CD4-positive, alpha-beta memory T cell (primary cell): ENCODE data around the gene ARHGEF37. TPM values are rescaled to one million over a fixed set of nuclear protein-coding genes. Genes with fewer than 3 reads are reported as not detected.

ENCODE experiments used
- CTCF ChIA-PET: fragments of 350-600 bp; sonication (Branson Sonifier 250); formaldehyde crosslinking; loops from one replicate; lab custom pipeline; 2021; ENCODE audit warnings: inconsistent platforms; ENCODE audit not compliant: partially characterized antibody; lab: Charles Lee
- POLR2A ChIA-PET: fragments of 350-600 bp; sonication (Branson Sonifier 250); formaldehyde crosslinking; loops from one replicate; lab custom pipeline; 2021; ENCODE audit not compliant: partially characterized antibody; lab: Charles Lee
- DNase-seq, 5 donors: peaks; one replicate each; pipeline versions ENCODE4 v3.0.0 to v3.0.0-alpha.2; 2020 to 2022; ENCODE audit warnings: mixed read lengths in 1 of 5
- H3K27ac ChIP-seq: one replicate; pipeline ENCODE4 v1.7.0; 2013; ENCODE audit warnings: low read depth, low read length
- H3K27me3 ChIP-seq: 2 replicates; pipeline ENCODE4 v1.7.0; 2013; ENCODE audit warnings: mild to moderate bottlenecking, low read length, moderate library complexity; ENCODE audit not compliant: insufficient read depth
- H3K36me3 ChIP-seq: 2 replicates; pipeline ENCODE4 v1.7.0; 2013; ENCODE audit warnings: mild to moderate bottlenecking, low read length, moderate library complexity; ENCODE audit not compliant: insufficient read depth
- H3K4me1 ChIP-seq: 2 replicates; pipeline ENCODE4 v1.7.0; 2013; ENCODE audit warnings: mild to moderate bottlenecking, low read length, moderate library complexity; ENCODE audit not compliant: insufficient read depth
- H3K4me3 ChIP-seq, 2 donors: one replicate each; pipeline ENCODE4 v1.7.0; 2013; ENCODE audit warnings: low read length in 2 of 2, mild to moderate bottlenecking in 1 of 2
- H3K9me3 ChIP-seq, 2 donors: one replicate each; pipeline ENCODE4 v1.7.0; 2013; ENCODE audit warnings: low read length in 2 of 2, control low read depth in 1 of 2; ENCODE audit not compliant: control insufficient read depth in 1 of 2
- H3K27ac Mint-ChIP-seq, 7 donors: one replicate each; pipeline ENCODE4 v1.8.0; 2020 to 2021; ENCODE audit warnings: mixed read lengths in 7 of 7, mild to moderate bottlenecking in 6 of 7, inconsistent platforms in 3 of 7, moderate library complexity in 3 of 7
- H3K27me3 Mint-ChIP-seq, 2 donors: one replicate each; pipeline ENCODE4 v1.8.0; 2020 to 2021; ENCODE audit warnings: mixed read lengths in 2 of 2
- H3K36me3 Mint-ChIP-seq, 2 donors: one replicate each; pipeline ENCODE4 v1.8.0; 2020 to 2021; ENCODE audit warnings: mixed read lengths in 2 of 2, inconsistent platforms in 1 of 2, mild to moderate bottlenecking in 1 of 2
- H3K4me1 Mint-ChIP-seq, 4 donors: one replicate each; pipeline ENCODE4 v1.8.0; 2020 to 2021; ENCODE audit warnings: mixed read lengths in 4 of 4, mild to moderate bottlenecking in 1 of 4
- H3K4me3 Mint-ChIP-seq, 8 donors: one replicate each; pipeline ENCODE4 v1.8.0; 2020 to 2021; ENCODE audit warnings: mixed read lengths in 8 of 8, mild to moderate bottlenecking in 7 of 8, moderate library complexity in 6 of 8, inconsistent platforms in 3 of 8
- H3K9me3 Mint-ChIP-seq, 8 donors: one replicate each; pipeline ENCODE4 v1.8.0; 2020 to 2021; ENCODE audit warnings: mixed read lengths in 8 of 8, mild to moderate bottlenecking in 5 of 8, inconsistent platforms in 3 of 8, moderate library complexity in 1 of 8
- intact Hi-C: fragments of 100-400 bp; cut with micrococcal nuclease; formaldehyde crosslinking; loops from one replicate; pipeline ENCODE4 v1.15.1; 2023
- polyA plus RNA-seq, 2 donors: library from polyadenylated mRNA; unstranded; fragments of 300-500 nt; fragmentation: Illumina TruSeq; gene quantifications; one replicate each; pipeline ENCODE4 v1.2.3, GENCODE V29; 2021
- total RNA-seq, 2 experiments: library from RNA; stranded (reverse); gene quantifications; one replicate each; pipeline ENCODE4 v1.2.3, GENCODE V29; 2021

ARHGEF37 gene
- total and polyA plus RNA-seq, 4 experiments from 2014 or later = 0.96 to 1.3 TPM; not detected in 2

DNA sequence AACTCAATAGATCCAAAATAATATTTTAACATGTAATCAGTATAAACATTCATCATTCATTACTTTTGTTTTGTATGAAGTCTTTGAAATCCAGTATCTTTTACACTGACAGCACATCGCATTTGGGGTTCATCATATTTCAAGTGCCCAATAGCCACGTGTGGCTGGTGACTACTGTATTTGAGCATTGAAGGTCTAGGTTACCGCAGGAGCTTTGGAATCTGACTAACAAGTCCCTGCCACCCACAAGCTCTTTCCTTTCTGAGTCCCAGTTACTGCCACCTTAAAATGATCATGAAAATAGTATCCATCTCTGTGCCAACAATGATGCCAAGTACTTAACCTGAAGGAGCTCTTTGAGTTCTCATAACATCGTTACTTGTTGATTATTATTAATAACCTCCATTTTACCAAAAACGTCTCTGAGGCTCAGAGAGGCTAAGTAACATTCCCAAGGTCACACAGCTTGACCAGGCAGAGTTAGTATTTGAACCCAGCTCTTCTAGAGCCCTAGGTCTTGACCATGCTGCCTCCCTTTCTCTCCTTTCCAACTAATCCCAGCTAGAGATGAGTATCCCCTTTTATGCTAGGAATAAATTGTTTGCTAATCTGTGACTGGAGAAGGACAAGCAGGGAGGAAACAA, 24.2 kb downstream of the ARHGEF37 start:
- Histone ChIP-seq H3K27ac (no peak overlapping the region), H3K4me1 (peaks cover 19% of the 10 kb centered on the region), H3K36me3 (no peaks in the 10 kb centered on the region), H3K27me3 (no peaks in the 10 kb centered on the region), H3K4me3 (no peak overlapping the region), H3K9me3 (no peaks in the 10 kb centered on the region)
- peaks cover 0 to 5% (median 0%) of the 10 kb centered on the region in 8 donors for H3K9me3 Mint-ChIP-seq
- no peaks in the 10 kb centered on the region for H3K36me3 Mint-ChIP-seq
- peaks cover 12 to 20% (median 13%) of the 10 kb centered on the region in 4 donors for H3K4me1 Mint-ChIP-seq
- DNase-seq = no peak
- CTCF ChIA-PET = interaction anchor here (1.0 to 1.3 kb wide), 5 partner anchors 13 to 238 kb away, joined by 3 to 5 read pairs (median 3); no protein-coding TSS in a partner anchor
- peak overlapping the region in 1 of 7 donors; percentile 32 for H3K27ac Mint-ChIP-seq
- H3K4me3 Mint-ChIP-seq = no peak overlapping the region
- POLR2A ChIA-PET = interaction anchor here (1.0 to 1.3 kb wide), 3 partner anchors 19 to 55 kb away, joined by 3 to 5 read pairs (median 3); partner anchors contain the start of gene CSNK1A1
- H3K27me3 Mint-ChIP-seq = no peaks in the 10 kb centered on the region
- intact Hi-C loops = no loop called here

DNA sequence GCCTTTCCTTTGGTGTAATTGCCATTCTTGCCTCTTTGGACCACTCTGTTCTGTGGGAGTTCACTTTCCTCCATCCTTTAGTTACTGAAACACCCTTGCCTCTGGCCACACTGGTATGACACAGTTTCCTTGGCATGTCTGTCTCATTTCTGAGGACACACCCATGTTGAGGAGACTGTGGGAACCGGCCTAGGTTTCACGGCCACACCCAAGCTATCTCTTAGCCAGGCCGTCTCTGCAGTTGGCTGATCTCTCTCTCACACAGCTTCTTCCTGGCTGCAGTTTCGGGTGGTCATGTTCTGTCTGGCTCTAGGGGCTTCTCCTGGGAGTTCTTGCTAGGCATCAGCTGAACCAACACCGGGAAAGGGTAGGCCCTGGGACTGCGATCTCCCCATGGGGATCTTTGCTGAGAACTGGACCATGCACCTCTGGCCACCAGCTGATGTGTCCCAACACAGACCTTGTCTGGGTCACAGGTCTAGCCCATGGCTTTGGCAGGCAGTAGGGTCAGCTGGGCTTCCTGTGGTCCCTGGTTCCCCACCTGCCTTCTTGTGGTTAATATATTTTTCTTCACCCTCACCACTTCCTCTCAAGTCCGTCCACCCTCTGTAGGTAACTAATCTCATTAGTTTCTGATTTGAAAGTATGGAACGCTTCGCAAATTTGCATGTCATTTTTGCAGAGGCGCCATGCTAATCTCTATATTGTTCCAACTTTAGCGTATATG, 24.9 kb downstream of the ARHGEF37 start:
- no peak overlapping the region for H3K27ac ChIP-seq
- POLR2A ChIA-PET = interaction anchor here (1.0 to 1.3 kb wide), 3 partner anchors 19 to 56 kb away, joined by 3 to 5 read pairs (median 3); partner anchors contain the start of gene CSNK1A1

DNA sequence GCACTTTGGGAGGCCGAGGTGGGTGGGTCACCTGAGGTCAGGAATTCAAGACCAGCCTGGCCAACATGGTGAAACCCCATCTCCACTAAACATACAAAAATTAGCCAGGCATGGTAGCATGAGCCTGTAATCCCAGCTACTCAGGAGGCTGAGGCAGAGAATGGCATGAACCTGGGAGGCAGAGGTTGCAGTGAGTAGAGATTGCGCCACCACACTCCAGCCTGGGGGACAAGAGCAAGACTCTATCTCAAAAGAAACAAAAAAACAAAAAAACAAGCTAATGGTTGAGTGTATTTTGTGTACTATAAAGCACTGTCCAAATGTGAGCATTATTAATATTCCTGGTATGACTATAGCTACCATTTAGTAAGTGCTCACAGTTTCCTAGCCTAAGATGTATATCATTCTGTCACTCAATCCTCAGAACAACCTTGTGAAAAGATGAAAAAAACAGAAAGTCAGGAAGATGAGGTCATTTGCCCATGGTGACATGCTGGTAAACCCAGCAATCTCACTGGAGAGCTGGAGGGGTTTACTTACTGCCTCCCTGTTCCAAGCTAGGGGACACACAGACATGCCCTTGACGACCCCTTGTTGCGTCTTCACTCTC, 27.7 kb downstream of the ARHGEF37 start:
- H3K27me3 ChIP-seq = no peaks in the 10 kb centered on the region
- ChIA-PET CTCF (interaction anchor here (0.8 kb wide), 1 partner anchor 15 kb away, joined by 3 read pairs; no protein-coding TSS in a partner anchor), POLR2A (no interaction called here)
- H3K27me3 Mint-ChIP-seq = no peaks in the 10 kb centered on the region
- peaks cover 0 to 5% (median 0%) of the 10 kb centered on the region in 8 donors for H3K9me3 Mint-ChIP-seq
- no peaks in the 10 kb centered on the region for H3K9me3 ChIP-seq
- H3K4me3 ChIP-seq = no peak overlapping the region
- peaks cover 12 to 20% (median 13%) of the 10 kb centered on the region in 4 donors for H3K4me1 Mint-ChIP-seq
- H3K4me3 Mint-ChIP-seq = no peak overlapping the region
- peaks cover 19% of the 10 kb centered on the region for H3K4me1 ChIP-seq
- H3K36me3 Mint-ChIP-seq = no peaks in the 10 kb centered on the region
- no peak overlapping the region for H3K27ac Mint-ChIP-seq
- no peaks in the 10 kb centered on the region for H3K36me3 ChIP-seq
- DNase-seq = no peak
- intact Hi-C loops = no loop called here
- no peak overlapping the region for H3K27ac ChIP-seq

More for the DNA sequence above, 24.9 kb downstream of the ARHGEF37 start:
- CTCF ChIA-PET = interaction anchor here (1.0 to 1.3 kb wide), 5 partner anchors 12 to 238 kb away, joined by 3 to 5 read pairs (median 3); no protein-coding TSS in a partner anchor
- H3K27ac Mint-ChIP-seq = peak overlapping the region in 6 of 7 donors; percentile 7 to 80 (median 56)
- peak overlapping the region in 6 of 8 donors; percentile 1 to 57 (median 50) for H3K4me3 Mint-ChIP-seq
- peaks cover 0 to 5% (median 0%) of the 10 kb centered on the region in 8 donors for H3K9me3 Mint-ChIP-seq
- H3K9me3 ChIP-seq = no peaks in the 10 kb centered on the region
- H3K4me3 ChIP-seq = no peak overlapping the region
- H3K27me3 ChIP-seq = no peaks in the 10 kb centered on the region
- H3K36me3 Mint-ChIP-seq = no peaks in the 10 kb centered on the region
- peaks cover 12 to 20% (median 13%) of the 10 kb centered on the region in 4 donors for H3K4me1 Mint-ChIP-seq
- DNase-seq = no peak
- no peaks in the 10 kb centered on the region for H3K36me3 ChIP-seq
- intact Hi-C loops = no loop called here
- H3K27me3 Mint-ChIP-seq = no peaks in the 10 kb centered on the region
- H3K4me1 ChIP-seq = peaks cover 19% of the 10 kb centered on the region

DNA sequence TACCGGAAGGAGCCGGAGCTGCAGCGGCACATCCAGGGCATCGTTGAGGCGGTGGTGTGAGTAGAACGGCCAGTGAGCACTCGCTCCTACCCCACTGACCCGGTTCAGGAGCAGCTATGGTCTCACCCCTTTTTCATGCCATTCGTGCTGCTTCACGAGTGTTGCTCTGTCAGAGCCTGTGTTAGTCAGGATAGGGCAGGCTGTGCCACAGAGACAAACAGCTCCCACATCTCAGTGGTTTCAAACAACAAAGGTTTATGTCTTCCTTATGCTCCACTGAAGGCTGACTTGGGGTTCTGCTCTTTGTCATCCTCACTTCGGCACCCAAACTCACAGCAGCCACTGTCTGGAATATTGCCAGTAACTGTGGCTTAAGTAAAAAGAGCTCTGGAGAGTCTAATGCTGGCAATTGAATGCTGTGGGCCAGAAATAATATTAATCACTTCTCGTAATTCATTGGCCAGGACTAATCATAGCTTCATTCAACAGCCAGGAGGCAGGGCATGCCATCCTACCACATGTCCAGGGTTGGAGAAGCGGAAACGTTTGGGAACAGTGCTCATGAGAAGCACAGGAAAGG, 28.4 kb downstream of the ARHGEF37 start:
- intact Hi-C loops = no loop called here
- H3K27ac ChIP-seq = no peak overlapping the region
- no peaks in the 10 kb centered on the region for H3K36me3 ChIP-seq
- no peak overlapping the region for H3K4me3 ChIP-seq
- ChIA-PET CTCF (interaction anchor here (0.8 to 1.6 kb wide), 4 partner anchors 10 to 238 kb away, joined by 3 to 5 read pairs (median 4); no protein-coding TSS in a partner anchor), POLR2A (no interaction called here)
- Mint-ChIP-seq H3K9me3 (peaks cover 0 to 5% (median 0%) of the 10 kb centered on the region in 8 donors), H3K4me3 (no peak overlapping the region), H3K36me3 (no peaks in the 10 kb centered on the region), H3K4me1 (peaks cover 12 to 20% (median 13%) of the 10 kb centered on the region in 4 donors), H3K27ac (no peak overlapping the region), H3K27me3 (no peaks in the 10 kb centered on the region)
- peaks cover 19% of the 10 kb centered on the region for H3K4me1 ChIP-seq
- H3K9me3 ChIP-seq = no peaks in the 10 kb centered on the region
- no peak for DNase-seq
- H3K27me3 ChIP-seq = no peaks in the 10 kb centered on the region

DNA sequence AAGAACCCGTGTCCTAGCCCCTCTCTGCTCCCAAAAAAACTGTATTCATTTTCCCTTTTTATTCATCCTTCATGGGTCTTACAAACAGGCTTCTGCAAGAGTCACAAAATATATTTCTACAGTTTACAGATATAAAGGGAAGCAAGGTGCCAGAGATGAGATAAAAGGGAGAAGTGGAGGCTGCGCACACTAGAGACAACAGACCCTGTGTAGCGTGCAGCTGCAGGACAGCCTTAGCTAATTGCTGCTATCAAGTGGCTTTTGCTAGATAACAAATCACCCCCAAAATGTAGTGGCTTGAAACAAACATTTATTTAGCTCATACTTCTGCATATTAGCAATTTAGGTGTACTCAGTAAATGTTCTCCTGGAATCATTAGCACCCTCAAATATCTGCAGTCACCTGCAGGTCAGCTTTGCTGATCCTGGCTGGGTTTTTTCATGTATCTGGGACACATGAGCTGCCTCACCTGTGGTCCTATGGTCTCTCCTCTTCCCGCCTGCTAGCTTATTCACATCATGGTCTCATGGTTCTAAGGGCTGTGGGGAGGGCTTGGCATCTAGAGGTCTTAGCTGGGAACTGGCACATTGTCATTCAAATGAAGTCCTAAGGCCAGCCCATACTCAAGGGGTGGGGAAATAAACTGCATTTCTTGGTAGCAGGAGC, 29.4 kb downstream of the ARHGEF37 start:
- Histone ChIP-seq H3K4me1 (peaks cover 16% of the 10 kb centered on the region), H3K9me3 (no peaks in the 10 kb centered on the region), H3K27ac (no peak overlapping the region), H3K27me3 (no peaks in the 10 kb centered on the region), H3K36me3 (no peaks in the 10 kb centered on the region), H3K4me3 (no peak overlapping the region)
- no peaks in the 10 kb centered on the region for H3K27me3 Mint-ChIP-seq
- H3K9me3 Mint-ChIP-seq = peaks cover 0 to 5% (median 0%) of the 10 kb centered on the region in 8 donors
- intact Hi-C loops = no loop called here
- no peak overlapping the region for H3K27ac Mint-ChIP-seq
- DNase-seq = no peak
- POLR2A ChIA-PET = no interaction called here
- H3K4me1 Mint-ChIP-seq = peaks cover 12 to 17% (median 13%) of the 10 kb centered on the region in 4 donors
- H3K4me3 Mint-ChIP-seq = no peak overlapping the region
- H3K36me3 Mint-ChIP-seq = no peaks in the 10 kb centered on the region
- CTCF ChIA-PET = interaction anchor here (1.2 to 1.6 kb wide), 3 partner anchors 9 to 239 kb away, joined by 3 to 5 read pairs (median 4); no protein-coding TSS in a partner anchor

DNA sequence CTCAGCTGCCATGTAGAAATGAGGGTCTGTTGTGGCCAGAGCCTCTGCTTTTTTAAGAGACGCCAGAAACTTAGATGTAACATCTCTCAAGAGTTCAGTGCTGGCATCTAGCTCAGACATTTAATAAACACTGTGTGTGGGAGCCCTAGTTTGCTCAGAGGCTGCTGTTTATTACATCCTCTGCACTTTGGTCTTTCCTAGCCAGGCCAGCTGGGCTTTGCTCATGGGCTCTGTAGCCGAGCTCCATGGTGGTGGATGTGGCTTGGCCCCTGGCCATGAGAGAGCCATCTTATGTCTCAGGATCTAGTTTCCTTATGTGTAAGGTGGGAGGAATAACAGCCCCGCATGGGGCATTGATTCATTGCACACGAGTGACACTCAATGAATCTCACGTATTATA, 30.0 kb downstream of the ARHGEF37 start:
- Mint-ChIP-seq H3K9me3 (peaks cover 0 to 5% (median 0%) of the 10 kb centered on the region in 8 donors), H3K27me3 (no peaks in the 10 kb centered on the region), H3K4me3 (no peak overlapping the region), H3K27ac (no peak overlapping the region), H3K36me3 (no peaks in the 10 kb centered on the region), H3K4me1 (peaks cover 6 to 10% (median 7%) of the 10 kb centered on the region in 4 donors)
- intact Hi-C loops = no loop called here
- DNase-seq = no peak
- Histone ChIP-seq H3K9me3 (no peaks in the 10 kb centered on the region), H3K4me3 (no peak overlapping the region), H3K4me1 (peaks cover 10% of the 10 kb centered on the region), H3K27ac (no peak overlapping the region), H3K27me3 (no peaks in the 10 kb centered on the region), H3K36me3 (no peaks in the 10 kb centered on the region)
- POLR2A ChIA-PET = no interaction called here
- CTCF ChIA-PET = interaction anchor here (1.5 to 1.6 kb wide), 2 partner anchors 9 to 170 kb away, joined by 3 to 5 read pairs; no protein-coding TSS in a partner anchor
